ENCODE results near the gene CACUL1.
A peak's percentile ranks its signal among the peaks of the same experiment; 100 is the strongest.

CACUL1 gene

GRCh38 chr10:118754229-118754555 is 578 bp downstream of the CACUL1 start:
- peak; percentile 68 for DNase-seq (ENCODE audit: extremely low read depth, insufficient read length)
- TF ChIP-seq CTCF (IDR thresholded peaks at IDR 0.05; ENCODE audit: insufficient read depth, low read length, poor library complexity, severe bottlenecking): no peak
- Histone ChIP-seq H3K27me3 (replicated peaks; ENCODE audit: control insufficient read depth, insufficient read depth, low read length) (no peaks in the 10 kb centered on the region), H3K4me3 (replicated peaks; ENCODE audit: low read depth, low read length) (peak overlapping the region; percentile 96), H3K36me3 (ENCODE audit: control insufficient read depth, insufficient read depth, low read length) (no peaks in the 10 kb centered on the region)

- DNase-seq (ENCODE audit: extremely low read depth, insufficient read length): no peak
- Histone ChIP-seq H3K36me3 (ENCODE audit: control insufficient read depth, insufficient read depth, low read length) (no peaks in the 10 kb centered on the region), H3K27me3 (replicated peaks; ENCODE audit: control insufficient read depth, insufficient read depth, low read length) (no peaks in the 10 kb centered on the region), H3K4me3 (replicated peaks; ENCODE audit: low read depth, low read length) (peak overlapping the region; percentile 96)
- TF ChIP-seq CTCF (IDR thresholded peaks at IDR 0.05; ENCODE audit: insufficient read depth, low read length, poor library complexity, severe bottlenecking): no peak
Measured at GRCh38 chr10:118753331-118754228, 1.2 kb downstream of the CACUL1 start.

- TF ChIP-seq CTCF (IDR thresholded peaks at IDR 0.05; ENCODE audit: insufficient read depth, low read length, poor library complexity, severe bottlenecking): no peak
- H3K4me3 ChIP-seq (replicated peaks; ENCODE audit: low read depth, low read length): no peak overlapping the region
- no peak for DNase-seq (ENCODE audit: extremely low read depth, insufficient read length)
- H3K27me3 ChIP-seq (replicated peaks; ENCODE audit: control insufficient read depth, insufficient read depth, low read length): no peaks in the 10 kb centered on the region
- no peaks in the 10 kb centered on the region for H3K36me3 ChIP-seq (ENCODE audit: control insufficient read depth, insufficient read depth, low read length)
Measured at GRCh38 chr10:118752409-118752808, 2.4 kb downstream of the CACUL1 start.

GRCh38 chr10:118751265-118751664 is 3.5 kb downstream of the CACUL1 start:
- TF ChIP-seq CTCF (IDR thresholded peaks at IDR 0.05; ENCODE audit: insufficient read depth, low read length, poor library complexity, severe bottlenecking): no peak
- no peak overlapping the region for H3K4me3 ChIP-seq (replicated peaks; ENCODE audit: low read depth, low read length)
- no peaks in the 10 kb centered on the region for H3K27me3 ChIP-seq (replicated peaks; ENCODE audit: control insufficient read depth, insufficient read depth, low read length)
- H3K36me3 ChIP-seq (ENCODE audit: control insufficient read depth, insufficient read depth, low read length): no peaks in the 10 kb centered on the region
- DNase-seq (ENCODE audit: extremely low read depth, insufficient read length): no peak

GRCh38 chr10:118748041-118748440 is 6.7 kb downstream of the CACUL1 start:
- Histone ChIP-seq H3K4me3 (replicated peaks; ENCODE audit: low read depth, low read length) (no peak overlapping the region), H3K27me3 (replicated peaks; ENCODE audit: control insufficient read depth, insufficient read depth, low read length) (no peaks in the 10 kb centered on the region), H3K36me3 (ENCODE audit: control insufficient read depth, insufficient read depth, low read length) (no peaks in the 10 kb centered on the region)
- TF ChIP-seq CTCF (IDR thresholded peaks at IDR 0.05; ENCODE audit: insufficient read depth, low read length, poor library complexity, severe bottlenecking): no peak
- DNase-seq (ENCODE audit: extremely low read depth, insufficient read length): no peak

Data from GM06990 (cell line).